ENCODE data around the gene ABLIM2. TPM values are rescaled to one million over a fixed set of nuclear protein-coding genes. Genes with fewer than 3 reads are reported as not detected.

Gene ABLIM2
- polyA plus RNA-seq, 1 donor from 2014 or later: 14.9 TPM

GRCh38 chr4:8028884-8029568, 129.6 kb downstream of the ABLIM2 start:
- no peaks in the 10 kb centered on the region for H3K36me3 ChIP-seq (ENCODE audit: insufficient read depth, low read length)

DNA sequence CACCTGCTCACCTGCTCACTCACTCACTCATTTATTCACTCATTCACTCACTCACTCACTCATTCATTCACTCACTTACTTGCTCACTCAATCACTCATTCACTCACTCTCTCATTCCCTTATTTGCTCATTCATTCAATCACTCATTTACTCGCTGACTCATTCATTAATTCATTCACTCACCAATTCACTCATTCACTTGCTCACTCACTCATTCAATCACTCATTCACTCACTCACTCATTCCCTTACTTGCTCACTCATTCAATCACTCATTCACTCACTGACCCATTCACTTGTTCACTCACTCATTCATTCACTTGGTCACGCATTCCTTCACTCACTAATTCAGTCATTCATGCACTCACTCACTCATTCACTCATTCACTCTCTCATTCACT, 130.2 kb downstream of the ABLIM2 start:
- no peaks in the 10 kb centered on the region for H3K79me2 ChIP-seq (replicated peaks; ENCODE audit: insufficient read depth, low read length)
- no peak overlapping the region for H2AFZ ChIP-seq (ENCODE audit: low read depth, low read length)
- no peak overlapping the region for H3K4me2 ChIP-seq (ENCODE audit: low read length)
- H3F3A ChIP-seq (ENCODE audit: insufficient read depth, low read length, poor library complexity, severe bottlenecking): no peaks in the 10 kb centered on the region
- H4K20me1 ChIP-seq (ENCODE audit: insufficient read depth): no peaks in the 10 kb centered on the region
- no peak overlapping the region for H3K9ac ChIP-seq (ENCODE audit: low read length)
- TF ChIP-seq MXI1 (conservative IDR thresholded peaks at IDR 0.05; ENCODE audit: poor library complexity, severe bottlenecking) (no peak), RAD21 (conservative IDR thresholded peaks at IDR 0.05) (no peak), EP300 (conservative IDR thresholded peaks at IDR 0.05; ENCODE audit: poor library complexity, severe bottlenecking) (no peak)
- TF ChIP-seq, protein P1, sequence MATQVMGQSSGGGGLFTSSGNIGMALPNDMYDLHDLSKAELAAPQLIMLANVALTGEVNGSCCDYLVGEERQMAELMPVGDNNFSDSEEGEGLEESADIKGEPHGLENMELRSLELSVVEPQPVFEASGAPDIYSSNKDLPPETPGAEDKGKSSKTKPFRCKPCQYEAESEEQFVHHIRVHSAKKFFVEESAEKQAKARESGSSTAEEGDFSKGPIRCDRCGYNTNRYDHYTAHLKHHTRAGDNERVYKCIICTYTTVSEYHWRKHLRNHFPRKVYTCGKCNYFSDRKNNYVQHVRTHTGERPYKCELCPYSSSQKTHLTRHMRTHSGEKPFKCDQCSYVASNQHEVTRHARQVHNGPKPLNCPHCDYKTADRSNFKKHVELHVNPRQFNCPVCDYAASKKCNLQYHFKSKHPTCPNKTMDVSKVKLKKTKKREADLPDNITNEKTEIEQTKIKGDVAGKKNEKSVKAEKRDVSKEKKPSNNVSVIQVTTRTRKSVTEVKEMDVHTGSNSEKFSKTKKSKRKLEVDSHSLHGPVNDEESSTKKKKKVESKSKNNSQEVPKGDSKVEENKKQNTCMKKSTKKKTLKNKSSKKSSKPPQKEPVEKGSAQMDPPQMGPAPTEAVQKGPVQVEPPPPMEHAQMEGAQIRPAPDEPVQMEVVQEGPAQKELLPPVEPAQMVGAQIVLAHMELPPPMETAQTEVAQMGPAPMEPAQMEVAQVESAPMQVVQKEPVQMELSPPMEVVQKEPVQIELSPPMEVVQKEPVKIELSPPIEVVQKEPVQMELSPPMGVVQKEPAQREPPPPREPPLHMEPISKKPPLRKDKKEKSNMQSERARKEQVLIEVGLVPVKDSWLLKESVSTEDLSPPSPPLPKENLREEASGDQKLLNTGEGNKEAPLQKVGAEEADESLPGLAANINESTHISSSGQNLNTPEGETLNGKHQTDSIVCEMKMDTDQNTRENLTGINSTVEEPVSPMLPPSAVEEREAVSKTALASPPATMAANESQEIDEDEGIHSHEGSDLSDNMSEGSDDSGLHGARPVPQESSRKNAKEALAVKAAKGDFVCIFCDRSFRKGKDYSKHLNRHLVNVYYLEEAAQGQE (IDR thresholded peaks at IDR 0.05; ENCODE audit: borderline replicate concordance): no peak
- TF ChIP-seq, protein P2, sequence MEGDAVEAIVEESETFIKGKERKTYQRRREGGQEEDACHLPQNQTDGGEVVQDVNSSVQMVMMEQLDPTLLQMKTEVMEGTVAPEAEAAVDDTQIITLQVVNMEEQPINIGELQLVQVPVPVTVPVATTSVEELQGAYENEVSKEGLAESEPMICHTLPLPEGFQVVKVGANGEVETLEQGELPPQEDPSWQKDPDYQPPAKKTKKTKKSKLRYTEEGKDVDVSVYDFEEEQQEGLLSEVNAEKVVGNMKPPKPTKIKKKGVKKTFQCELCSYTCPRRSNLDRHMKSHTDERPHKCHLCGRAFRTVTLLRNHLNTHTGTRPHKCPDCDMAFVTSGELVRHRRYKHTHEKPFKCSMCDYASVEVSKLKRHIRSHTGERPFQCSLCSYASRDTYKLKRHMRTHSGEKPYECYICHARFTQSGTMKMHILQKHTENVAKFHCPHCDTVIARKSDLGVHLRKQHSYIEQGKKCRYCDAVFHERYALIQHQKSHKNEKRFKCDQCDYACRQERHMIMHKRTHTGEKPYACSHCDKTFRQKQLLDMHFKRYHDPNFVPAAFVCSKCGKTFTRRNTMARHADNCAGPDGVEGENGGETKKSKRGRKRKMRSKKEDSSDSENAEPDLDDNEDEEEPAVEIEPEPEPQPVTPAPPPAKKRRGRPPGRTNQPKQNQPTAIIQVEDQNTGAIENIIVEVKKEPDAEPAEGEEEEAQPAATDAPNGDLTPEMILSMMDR (IDR thresholded peaks at IDR 0.05; ENCODE audit: poor library complexity, severe bottlenecking): no peak
- no peak overlapping the region for H3K4me3 ChIP-seq (ENCODE audit: low read length)
- H3K9me3 ChIP-seq (ENCODE audit: low read length): no peaks in the 10 kb centered on the region
- no peaks in the 10 kb centered on the region for H3K27me3 ChIP-seq (ENCODE audit: insufficient read depth, low read depth, low read length)
- H3K36me3 ChIP-seq (ENCODE audit: insufficient read depth, low read length): no peaks in the 10 kb centered on the region
- peak overlapping the region; percentile 54 for H3K27ac ChIP-seq (ENCODE audit: low read length)
- no peaks in the 10 kb centered on the region for H3K9me2 ChIP-seq (ENCODE audit: insufficient read depth, low read length)

More at GRCh38 chr4:8028884-8029568, 129.6 kb downstream of the ABLIM2 start:
- Histone ChIP-seq H2AFZ (ENCODE audit: low read depth, low read length) (no peak overlapping the region), H4K20me1 (ENCODE audit: insufficient read depth) (no peaks in the 10 kb centered on the region), H3K27me3 (ENCODE audit: insufficient read depth, low read depth, low read length) (no peaks in the 10 kb centered on the region), H3K4me2 (ENCODE audit: low read length) (no peak overlapping the region), H3K79me2 (replicated peaks; ENCODE audit: insufficient read depth, low read length) (no peaks in the 10 kb centered on the region), H3K27ac (ENCODE audit: low read length) (peak overlapping the region; percentile 54), H3K9me2 (ENCODE audit: insufficient read depth, low read length) (no peaks in the 10 kb centered on the region), H3K4me3 (ENCODE audit: low read length) (peak overlapping the region; percentile 8), H3K9me3 (ENCODE audit: low read length) (no peaks in the 10 kb centered on the region), H3F3A (ENCODE audit: insufficient read depth, low read length, poor library complexity, severe bottlenecking) (no peaks in the 10 kb centered on the region), H3K9ac (ENCODE audit: low read length) (no peak overlapping the region)
- TF ChIP-seq POLR2AphosphoS5 (IDR thresholded peaks at IDR 0.05) (peak; percentile 31), RAD21 (conservative IDR thresholded peaks at IDR 0.05) (no peak), EP300 (conservative IDR thresholded peaks at IDR 0.05; ENCODE audit: poor library complexity, severe bottlenecking) (peak; percentile 53)

DNA sequence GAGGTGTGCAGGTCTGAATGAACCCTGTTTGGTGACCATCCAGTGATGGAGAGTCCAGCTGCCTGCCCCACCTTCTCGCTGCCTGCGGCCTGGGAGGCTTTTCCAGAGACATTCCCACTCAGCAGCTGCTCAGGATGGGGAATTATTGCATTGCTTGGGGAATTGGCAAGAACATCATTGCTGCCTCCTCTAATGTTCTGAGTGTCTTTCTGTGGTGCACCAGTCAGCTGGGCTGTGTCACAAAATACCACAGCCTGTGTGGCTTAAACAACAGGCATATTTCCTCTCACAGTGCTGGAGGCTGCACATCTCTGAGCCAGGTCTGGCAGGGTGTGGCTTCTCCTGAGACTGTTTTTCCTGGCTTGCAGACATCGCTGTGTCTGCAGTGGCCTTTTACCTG, 132.2 kb downstream of the ABLIM2 start:
- H3K36me3 ChIP-seq (ENCODE audit: insufficient read depth, low read length): no peaks in the 10 kb centered on the region
- no peak overlapping the region for H2AFZ ChIP-seq (ENCODE audit: low read depth, low read length)

More for the DNA sequence above, 132.2 kb downstream of the ABLIM2 start:
- Histone ChIP-seq H3F3A (ENCODE audit: insufficient read depth, low read length, poor library complexity, severe bottlenecking) (no peaks in the 10 kb centered on the region), H4K20me1 (ENCODE audit: insufficient read depth) (no peaks in the 10 kb centered on the region), H3K27me3 (ENCODE audit: insufficient read depth, low read depth, low read length) (no peaks in the 10 kb centered on the region), H3K4me3 (ENCODE audit: low read length) (no peak overlapping the region), H3K27ac (ENCODE audit: low read length) (no peak overlapping the region), H3K9ac (ENCODE audit: low read length) (no peak overlapping the region), H3K79me2 (replicated peaks; ENCODE audit: insufficient read depth, low read length) (no peaks in the 10 kb centered on the region), H3K4me2 (ENCODE audit: low read length) (no peak overlapping the region), H3K9me2 (ENCODE audit: insufficient read depth, low read length) (no peaks in the 10 kb centered on the region), H3K9me3 (ENCODE audit: low read length) (no peaks in the 10 kb centered on the region)
- TF ChIP-seq EZH2 (IDR thresholded peaks at IDR 0.05; ENCODE audit: borderline replicate concordance, insufficient read depth, low read length, poor library complexity, severe bottlenecking) (no peak), SMC3 (conservative IDR thresholded peaks at IDR 0.05; ENCODE audit: poor library complexity) (no peak), POLR2AphosphoS5 (IDR thresholded peaks at IDR 0.05) (no peak), MXI1 (conservative IDR thresholded peaks at IDR 0.05; ENCODE audit: poor library complexity, severe bottlenecking) (no peak), TAF1 (IDR thresholded peaks at IDR 0.05; ENCODE audit: low read depth) (no peak), EP300 (conservative IDR thresholded peaks at IDR 0.05; ENCODE audit: poor library complexity, severe bottlenecking) (no peak), RAD21 (conservative IDR thresholded peaks at IDR 0.05) (no peak)
- TF ChIP-seq, protein P1 (IDR thresholded peaks at IDR 0.05; ENCODE audit: borderline replicate concordance): no peak
- TF ChIP-seq, protein P2 (IDR thresholded peaks at IDR 0.05; ENCODE audit: poor library complexity, severe bottlenecking): no peak

Data from neural cell (in vitro differentiated cells).